K562 (cell line): ENCODE results near the gene RTL1.

Experiments used
- ETV5 ChIP-seq: sonication (generic); formaldehyde crosslinking; IDR thresholded peaks from 2 replicates; pipeline ENCODE4 v1.4.0; 2020; ENCODE audit warnings: low read depth, mild to moderate bottlenecking, missing genetic modification reagents
- JUNB ChIP-seq: fragments of 450-650 bp; formaldehyde crosslinking; conservative IDR thresholded peaks from 2 replicates; pipeline ENCODE4 v1.4.0; 2020; ENCODE audit warnings: mild to moderate bottlenecking
- KDM1A ChIP-seq, 2 experiments: fragments of 450-650 bp; IDR thresholded peaks; 2 replicates each; pipeline ENCODE4 v1.6.1; 2016; ENCODE audit warnings: mild to moderate bottlenecking in 2 of 2
- PTBP1 ChIP-seq: fragments of 200-400 bp; formaldehyde crosslinking; IDR thresholded peaks from 2 replicates; pipeline ENCODE4 v1.6.1; 2017; ENCODE audit warnings: low read depth, low read length
- YY1 ChIP-seq, 3 experiments: IDR thresholded peaks; 2 replicates each; pipeline ENCODE4 v1.6.1; 2011; ENCODE audit warnings: low read length in 2 of 3, mild to moderate bottlenecking in 2 of 3, moderate library complexity in 2 of 3, borderline replicate concordance in 1 of 3, control low read depth in 1 of 3, low read depth in 1 of 3; ENCODE audit not compliant: insufficient read depth in 3 of 3, insufficient replicate concordance in 2 of 3, control insufficient read depth in 1 of 3, insufficient read length in 1 of 3; ENCODE audit errors: extremely low read depth in 1 of 3
- TF ChIP-seq, protein P1 (sequence below), 2 experiments: fragments of 450-650 bp; formaldehyde crosslinking in 1 of 2; IDR thresholded peaks; 2 replicates each; pipeline versions ENCODE4 v1.4.0 to v1.6.1; 2014 to 2020; ENCODE audit warnings: mild to moderate bottlenecking in 2 of 2, borderline replicate concordance in 1 of 2, low read depth in 1 of 2
- TF ChIP-seq, protein P2 (sequence below), 3 experiments: IDR thresholded peaks in 2 of 3; conservative IDR thresholded peaks in 1 of 3; 2 replicates each; pipeline ENCODE4 v1.5.1; 2011 to 2012; ENCODE audit warnings: low read length in 3 of 3, mild to moderate bottlenecking in 3 of 3, control low read depth in 2 of 3, improper control_type of control experiment in 1 of 3, inconsistent platforms in 1 of 3, low read depth in 1 of 3, mixed read lengths in 1 of 3, moderate library complexity in 1 of 3; ENCODE audit not compliant: insufficient read depth in 2 of 3
- TF ChIP-seq, protein P3 (sequence below): fragments of 200-400 bp; formaldehyde crosslinking; IDR thresholded peaks from 2 replicates; pipeline ENCODE4 v1.6.1; 2017; ENCODE audit warnings: mild to moderate bottlenecking, low read depth, low read length, moderate library complexity
- TF ChIP-seq, protein P4 (sequence below): sonication (generic); formaldehyde crosslinking; IDR thresholded peaks from 2 replicates; pipeline ENCODE4 v1.8.1; 2022; ENCODE audit warnings: missing genetic modification reagents

DNA sequence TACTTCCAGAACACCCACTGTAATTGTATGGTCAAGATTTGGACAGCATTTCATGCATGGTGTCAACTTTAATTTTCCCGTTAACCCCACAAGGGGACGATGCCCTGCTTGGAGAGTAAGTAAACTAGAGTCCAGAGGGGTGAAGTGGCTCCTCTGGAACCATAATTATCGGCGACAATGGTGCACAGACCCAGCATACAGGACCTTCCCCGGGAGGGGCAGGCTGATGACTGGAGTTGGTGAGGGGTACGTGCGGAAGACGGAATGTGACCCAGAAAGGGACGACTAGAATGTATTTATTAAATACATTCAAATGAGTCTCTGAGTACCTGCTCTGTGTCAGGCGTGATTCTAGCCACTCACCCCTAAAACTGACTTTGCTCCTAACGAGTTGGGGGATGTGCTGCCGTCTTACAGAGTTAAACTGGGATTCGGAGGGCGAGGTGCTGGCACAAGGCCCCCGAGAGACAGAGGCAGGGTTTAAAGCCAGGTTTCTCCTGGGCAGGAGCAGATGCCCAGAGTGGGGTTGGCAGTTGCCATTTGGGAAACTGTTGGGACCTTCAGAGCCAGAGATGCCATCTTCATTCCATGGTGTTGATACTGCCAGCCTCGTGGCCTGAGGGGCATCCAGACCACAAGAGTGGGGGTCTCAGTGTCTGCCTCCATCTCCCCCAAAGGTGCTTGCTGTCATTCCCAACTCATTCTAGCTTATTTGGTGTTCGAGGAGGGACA, 10.9 kb downstream of the RTL1 start:
- TF ChIP-seq YY1 (IDR thresholded peaks at IDR 0.05; ENCODE audit: borderline replicate concordance in 1 of 3, control insufficient read depth in 1 of 3, extremely low read depth in 1 of 3, insufficient read depth in 3 of 3, insufficient read length in 1 of 3, insufficient replicate concordance in 2 of 3, low read depth in 1 of 3, low read length in 2 of 3) (no peak), JUNB (CRISPR knock-in tag) (no peak), PTBP1 (no peak), KDM1A (IDR thresholded peaks at IDR 0.05) (no peak), ETV5 (CRISPR knock-in tag) (no peak)
- TF ChIP-seq, protein P1, sequence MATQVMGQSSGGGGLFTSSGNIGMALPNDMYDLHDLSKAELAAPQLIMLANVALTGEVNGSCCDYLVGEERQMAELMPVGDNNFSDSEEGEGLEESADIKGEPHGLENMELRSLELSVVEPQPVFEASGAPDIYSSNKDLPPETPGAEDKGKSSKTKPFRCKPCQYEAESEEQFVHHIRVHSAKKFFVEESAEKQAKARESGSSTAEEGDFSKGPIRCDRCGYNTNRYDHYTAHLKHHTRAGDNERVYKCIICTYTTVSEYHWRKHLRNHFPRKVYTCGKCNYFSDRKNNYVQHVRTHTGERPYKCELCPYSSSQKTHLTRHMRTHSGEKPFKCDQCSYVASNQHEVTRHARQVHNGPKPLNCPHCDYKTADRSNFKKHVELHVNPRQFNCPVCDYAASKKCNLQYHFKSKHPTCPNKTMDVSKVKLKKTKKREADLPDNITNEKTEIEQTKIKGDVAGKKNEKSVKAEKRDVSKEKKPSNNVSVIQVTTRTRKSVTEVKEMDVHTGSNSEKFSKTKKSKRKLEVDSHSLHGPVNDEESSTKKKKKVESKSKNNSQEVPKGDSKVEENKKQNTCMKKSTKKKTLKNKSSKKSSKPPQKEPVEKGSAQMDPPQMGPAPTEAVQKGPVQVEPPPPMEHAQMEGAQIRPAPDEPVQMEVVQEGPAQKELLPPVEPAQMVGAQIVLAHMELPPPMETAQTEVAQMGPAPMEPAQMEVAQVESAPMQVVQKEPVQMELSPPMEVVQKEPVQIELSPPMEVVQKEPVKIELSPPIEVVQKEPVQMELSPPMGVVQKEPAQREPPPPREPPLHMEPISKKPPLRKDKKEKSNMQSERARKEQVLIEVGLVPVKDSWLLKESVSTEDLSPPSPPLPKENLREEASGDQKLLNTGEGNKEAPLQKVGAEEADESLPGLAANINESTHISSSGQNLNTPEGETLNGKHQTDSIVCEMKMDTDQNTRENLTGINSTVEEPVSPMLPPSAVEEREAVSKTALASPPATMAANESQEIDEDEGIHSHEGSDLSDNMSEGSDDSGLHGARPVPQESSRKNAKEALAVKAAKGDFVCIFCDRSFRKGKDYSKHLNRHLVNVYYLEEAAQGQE (IDR thresholded peaks at IDR 0.05; ENCODE audit: borderline replicate concordance), result no peak
- TF ChIP-seq, protein P1 (CRISPR knock-in tag; IDR thresholded peaks at IDR 0.05; ENCODE audit: low read depth), result no peak
- TF ChIP-seq, protein P2, sequence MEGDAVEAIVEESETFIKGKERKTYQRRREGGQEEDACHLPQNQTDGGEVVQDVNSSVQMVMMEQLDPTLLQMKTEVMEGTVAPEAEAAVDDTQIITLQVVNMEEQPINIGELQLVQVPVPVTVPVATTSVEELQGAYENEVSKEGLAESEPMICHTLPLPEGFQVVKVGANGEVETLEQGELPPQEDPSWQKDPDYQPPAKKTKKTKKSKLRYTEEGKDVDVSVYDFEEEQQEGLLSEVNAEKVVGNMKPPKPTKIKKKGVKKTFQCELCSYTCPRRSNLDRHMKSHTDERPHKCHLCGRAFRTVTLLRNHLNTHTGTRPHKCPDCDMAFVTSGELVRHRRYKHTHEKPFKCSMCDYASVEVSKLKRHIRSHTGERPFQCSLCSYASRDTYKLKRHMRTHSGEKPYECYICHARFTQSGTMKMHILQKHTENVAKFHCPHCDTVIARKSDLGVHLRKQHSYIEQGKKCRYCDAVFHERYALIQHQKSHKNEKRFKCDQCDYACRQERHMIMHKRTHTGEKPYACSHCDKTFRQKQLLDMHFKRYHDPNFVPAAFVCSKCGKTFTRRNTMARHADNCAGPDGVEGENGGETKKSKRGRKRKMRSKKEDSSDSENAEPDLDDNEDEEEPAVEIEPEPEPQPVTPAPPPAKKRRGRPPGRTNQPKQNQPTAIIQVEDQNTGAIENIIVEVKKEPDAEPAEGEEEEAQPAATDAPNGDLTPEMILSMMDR (IDR thresholded peaks at IDR 0.05 in 2 of 3, conservative IDR thresholded peaks at IDR 0.05 in 1 of 3; ENCODE audit: insufficient read depth in 2 of 3, low read depth in 1 of 3, low read length in 3 of 3), result no peak
- TF ChIP-seq, protein P3, sequence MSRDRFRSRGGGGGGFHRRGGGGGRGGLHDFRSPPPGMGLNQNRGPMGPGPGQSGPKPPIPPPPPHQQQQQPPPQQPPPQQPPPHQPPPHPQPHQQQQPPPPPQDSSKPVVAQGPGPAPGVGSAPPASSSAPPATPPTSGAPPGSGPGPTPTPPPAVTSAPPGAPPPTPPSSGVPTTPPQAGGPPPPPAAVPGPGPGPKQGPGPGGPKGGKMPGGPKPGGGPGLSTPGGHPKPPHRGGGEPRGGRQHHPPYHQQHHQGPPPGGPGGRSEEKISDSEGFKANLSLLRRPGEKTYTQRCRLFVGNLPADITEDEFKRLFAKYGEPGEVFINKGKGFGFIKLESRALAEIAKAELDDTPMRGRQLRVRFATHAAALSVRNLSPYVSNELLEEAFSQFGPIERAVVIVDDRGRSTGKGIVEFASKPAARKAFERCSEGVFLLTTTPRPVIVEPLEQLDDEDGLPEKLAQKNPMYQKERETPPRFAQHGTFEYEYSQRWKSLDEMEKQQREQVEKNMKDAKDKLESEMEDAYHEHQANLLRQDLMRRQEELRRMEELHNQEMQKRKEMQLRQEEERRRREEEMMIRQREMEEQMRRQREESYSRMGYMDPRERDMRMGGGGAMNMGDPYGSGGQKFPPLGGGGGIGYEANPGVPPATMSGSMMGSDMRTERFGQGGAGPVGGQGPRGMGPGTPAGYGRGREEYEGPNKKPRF, result no peak
- TF ChIP-seq, protein P4, sequence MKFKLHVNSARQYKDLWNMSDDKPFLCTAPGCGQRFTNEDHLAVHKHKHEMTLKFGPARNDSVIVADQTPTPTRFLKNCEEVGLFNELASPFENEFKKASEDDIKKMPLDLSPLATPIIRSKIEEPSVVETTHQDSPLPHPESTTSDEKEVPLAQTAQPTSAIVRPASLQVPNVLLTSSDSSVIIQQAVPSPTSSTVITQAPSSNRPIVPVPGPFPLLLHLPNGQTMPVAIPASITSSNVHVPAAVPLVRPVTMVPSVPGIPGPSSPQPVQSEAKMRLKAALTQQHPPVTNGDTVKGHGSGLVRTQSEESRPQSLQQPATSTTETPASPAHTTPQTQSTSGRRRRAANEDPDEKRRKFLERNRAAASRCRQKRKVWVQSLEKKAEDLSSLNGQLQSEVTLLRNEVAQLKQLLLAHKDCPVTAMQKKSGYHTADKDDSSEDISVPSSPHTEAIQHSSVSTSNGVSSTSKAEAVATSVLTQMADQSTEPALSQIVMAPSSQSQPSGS (CRISPR knock-in tag), result no peak
